Breast epithelium (tissue), 4 donors: ENCODE results near the gene TSPYL2. TPM values are rescaled to one million over a fixed set of nuclear protein-coding genes. Genes with fewer than 3 reads are reported as not detected.
A peak's percentile ranks its signal among the peaks of the same experiment; 100 is the strongest.

Experiments used
- DNase-seq, 2 donors: peaks; one replicate each; pipeline ENCODE4 v3.0.0-alpha.2; 2019; ENCODE audit warnings: low spot score in 2 of 2
- H3K27ac ChIP-seq, 2 donors: fragments of 200-600 bp; sonication (generic) in 1 of 2; one replicate each; pipeline ENCODE4 v1.5.1; 2016 to 2019; ENCODE audit warnings: mild to moderate bottlenecking in 1 of 2
- H3K27me3 ChIP-seq, 2 donors: fragments of 200-600 bp; sonication (generic) in 1 of 2; one replicate each; pipeline versions ENCODE4 v1.5.1 to v1.6.0; 2017 to 2019; ENCODE audit warnings: control low read depth in 1 of 2, mild to moderate bottlenecking in 1 of 2
- H3K36me3 ChIP-seq: fragments of 200-600 bp; one replicate; pipeline ENCODE4 v1.5.1; 2019
- H3K4me1 ChIP-seq, 2 donors: fragments of 200-600 bp; sonication (generic); one replicate each; pipeline ENCODE4 v1.5.1; 2016 to 2019; ENCODE audit warnings: control low read depth in 1 of 2
- H3K4me3 ChIP-seq, 3 donors: fragments of 200-600 bp; sonication (generic); 1 replicate in 2 of 3; 2 replicates in 1 of 3; pipeline ENCODE4 v1.5.1; 2016 to 2019; ENCODE audit warnings: mild to moderate bottlenecking in 3 of 3, moderate library complexity in 2 of 3
- H3K9me3 ChIP-seq, 2 donors: fragments of 200-600 bp; sonication (generic) in 1 of 2; one replicate each; pipeline ENCODE4 v1.5.1; 2016 to 2019; ENCODE audit warnings: control low read depth in 1 of 2
- CTCF ChIP-seq, 3 donors: fragments of 450-650 bp; IDR thresholded peaks; one replicate each; pipeline ENCODE4 v1.5.1; 2016 to 2017; ENCODE audit warnings: antibody characterized with exemption in 3 of 3, mild to moderate bottlenecking in 3 of 3, moderate library complexity in 3 of 3
- POLR2A ChIP-seq: fragments of 450-650 bp; IDR thresholded peaks from one replicate; pipeline ENCODE4 v1.6.1; 2016; ENCODE audit warnings: antibody characterized with exemption, mild to moderate bottlenecking, moderate library complexity
- POLR2AphosphoS5 ChIP-seq, 3 donors: sonication (generic); formaldehyde crosslinking; IDR thresholded peaks; one replicate each; pipeline ENCODE4 v1.6.1; 2017; ENCODE audit warnings: antibody characterized with exemption in 3 of 3
- intact Hi-C: fragments of 100-400 bp; cut with DNase I; formaldehyde crosslinking; loops from one replicate; pipeline ENCODE4 v1.15.1; 2023; ENCODE audit warnings: low total_unique reads
- total RNA-seq, 3 donors: library from RNA; depleted of rRNA; stranded (reverse); fragments of >200 nt; gene quantifications; one replicate each; pipeline ENCODE4 v1.1.0, GENCODE V29; 2016

The TSPYL2 gene
- total RNA-seq, 3 donors from 2014 or later: 63.4 to 82.7 (median 76.4) TPM

DNA sequence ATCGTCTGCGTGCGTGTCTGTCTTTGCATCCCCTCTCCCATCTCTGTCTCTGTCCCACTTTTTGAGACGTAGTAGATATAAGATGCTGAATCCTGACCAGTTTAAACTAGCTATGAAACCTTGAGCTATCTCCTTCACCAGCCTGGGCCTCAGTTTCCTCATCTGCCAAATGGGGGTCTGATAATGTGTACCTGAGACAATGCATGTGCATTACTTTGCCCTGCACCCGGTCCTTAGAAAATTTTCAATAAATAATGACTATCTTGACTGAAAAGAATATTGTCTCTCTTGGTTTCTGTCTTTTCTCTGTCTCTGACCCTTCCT is 12.4 kb downstream of the TSPYL2 start:
- Histone ChIP-seq H3K27ac (peak overlapping the region; percentile 69 to 81), H3K4me3 (peak overlapping the region; percentile 57 to 78 (median 57)), H3K36me3 (no peaks in the 10 kb centered on the region), H3K9me3 (no peaks in the 10 kb centered on the region), H3K4me1 (no peaks in the 10 kb centered on the region), H3K27me3 (peaks cover 0 to 24% of the 10 kb centered on the region in 2 donors)
- intact Hi-C loops: no loop called here
- DNase-seq: no peak
- TF ChIP-seq POLR2A (no peak), CTCF (IDR thresholded peaks at IDR 0.05) (no peak), POLR2AphosphoS5 (IDR thresholded peaks at IDR 0.05) (no peak)

GRCh38 chrX:53095796-53096195 is 13.6 kb downstream of the TSPYL2 start:
- Histone ChIP-seq H3K4me1 (no peaks in the 10 kb centered on the region), H3K27ac (no peak overlapping the region), H3K4me3 (no peak overlapping the region), H3K27me3 (peaks cover 0 to 21% of the 10 kb centered on the region in 2 donors), H3K9me3 (no peaks in the 10 kb centered on the region), H3K36me3 (no peaks in the 10 kb centered on the region)
- intact Hi-C loops: no loop called here
- no peak for DNase-seq
- TF ChIP-seq POLR2AphosphoS5 (IDR thresholded peaks at IDR 0.05) (no peak), CTCF (IDR thresholded peaks at IDR 0.05) (no peak), POLR2A (no peak)

DNA sequence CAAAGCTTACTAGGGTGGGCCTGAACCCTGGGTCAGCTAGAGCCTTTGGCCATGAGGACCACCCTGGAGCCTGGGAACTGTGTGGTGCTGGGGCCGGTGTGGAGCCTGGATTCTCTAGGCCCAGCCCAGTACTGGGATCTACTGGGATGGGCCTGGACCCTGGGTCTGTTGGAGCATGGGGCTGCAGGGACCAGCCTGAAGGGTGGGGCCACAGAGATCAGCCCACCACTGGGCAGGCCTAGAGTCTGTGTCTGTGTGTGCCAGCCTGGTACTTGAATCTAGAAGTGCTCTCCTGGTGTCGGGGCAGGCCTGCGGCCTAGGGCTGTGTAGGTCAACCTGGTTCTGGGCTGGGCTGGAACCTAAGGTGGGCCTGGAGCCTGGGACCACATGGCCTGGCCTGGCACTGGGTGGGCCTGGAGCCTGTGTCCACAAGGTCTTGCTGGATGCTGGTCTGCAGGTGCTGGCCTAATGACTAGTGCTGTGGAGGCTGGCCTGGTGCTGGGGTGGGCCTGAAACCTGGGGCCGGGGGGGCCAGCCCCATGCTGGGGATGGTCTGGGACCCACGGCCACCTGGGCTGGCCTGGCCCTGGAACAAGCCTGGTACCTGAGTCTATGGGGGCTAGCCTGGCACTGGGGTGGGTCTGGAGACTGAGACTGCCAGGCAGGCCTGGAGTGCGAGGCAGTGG is 32.8 kb downstream of the TSPYL2 start:
- Histone ChIP-seq H3K36me3 (no peaks in the 10 kb centered on the region), H3K9me3 (no peaks in the 10 kb centered on the region), H3K27ac (peak overlapping the region; percentile 32 to 62), H3K4me1 (no peaks in the 10 kb centered on the region), H3K4me3 (no peak overlapping the region), H3K27me3 (peaks cover 0 to 27% of the 10 kb centered on the region in 2 donors)
- intact Hi-C loops: no loop called here
- no peak for TF ChIP-seq POLR2A
- no peak for TF ChIP-seq CTCF (IDR thresholded peaks at IDR 0.05)
- TF ChIP-seq POLR2AphosphoS5 (IDR thresholded peaks at IDR 0.05): no peak
- DNase-seq: no peak

DNA sequence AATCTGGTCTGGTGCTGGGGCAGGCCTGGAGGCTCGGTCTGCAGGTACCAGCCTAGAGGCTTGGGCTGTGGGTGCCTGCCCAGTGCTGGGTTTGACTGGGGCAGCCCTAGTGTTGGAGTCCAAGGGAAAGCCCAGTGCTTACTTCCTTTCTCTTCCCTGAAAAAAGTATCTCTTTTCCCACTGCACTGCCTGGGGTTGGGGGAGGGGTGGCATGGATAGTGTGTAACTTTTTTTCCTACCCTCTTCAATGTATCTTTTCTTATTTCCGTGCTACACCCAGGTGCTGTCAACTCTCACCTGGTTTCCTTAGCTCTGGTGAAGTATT is 33.3 kb downstream of the TSPYL2 start:
- no peak overlapping the region for H3K4me3 ChIP-seq
- H3K4me1 ChIP-seq: no peaks in the 10 kb centered on the region
- intact Hi-C loops: no loop called here
- peak overlapping the region; percentile 32 to 62 for H3K27ac ChIP-seq
- no peaks in the 10 kb centered on the region for H3K36me3 ChIP-seq
- no peaks in the 10 kb centered on the region for H3K9me3 ChIP-seq
- peaks cover 0 to 27% of the 10 kb centered on the region in 2 donors for H3K27me3 ChIP-seq
- TF ChIP-seq POLR2A (no peak), CTCF (IDR thresholded peaks at IDR 0.05) (no peak), POLR2AphosphoS5 (IDR thresholded peaks at IDR 0.05) (no peak)
- no peak for DNase-seq

DNA sequence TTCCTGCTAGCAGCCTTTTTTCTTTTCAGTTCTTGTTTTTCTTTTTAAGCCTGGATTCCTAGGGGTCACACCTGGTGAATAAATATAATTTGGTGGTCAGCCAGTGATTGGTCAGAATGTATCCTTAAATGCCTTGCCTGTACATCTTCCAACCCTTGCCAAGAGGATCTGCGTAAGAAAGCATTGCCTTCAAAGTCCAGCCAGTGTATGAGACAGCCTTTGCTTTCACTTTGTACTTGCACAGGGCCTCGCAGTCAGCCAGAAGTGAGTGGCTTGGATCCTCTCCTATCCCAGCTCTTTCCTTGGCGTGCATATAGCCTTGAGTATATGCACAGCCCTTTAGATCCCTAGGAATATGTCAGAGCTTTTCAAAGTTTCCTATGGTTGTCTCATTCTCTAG is 33.9 kb downstream of the TSPYL2 start:
- intact Hi-C loops: no loop called here
- H3K36me3 ChIP-seq: no peaks in the 10 kb centered on the region
- TF ChIP-seq CTCF (IDR thresholded peaks at IDR 0.05) (no peak), POLR2AphosphoS5 (IDR thresholded peaks at IDR 0.05) (no peak)
- DNase-seq: no peak
- peak overlapping the region in 1 of 3 donors; percentile 4 for H3K4me3 ChIP-seq
- H3K27ac ChIP-seq: peak overlapping the region; percentile 12 to 62
- H3K4me1 ChIP-seq: no peaks in the 10 kb centered on the region
- H3K9me3 ChIP-seq: no peaks in the 10 kb centered on the region
- peaks cover 0 to 27% of the 10 kb centered on the region in 2 donors for H3K27me3 ChIP-seq
